ENCODE data around the gene AGAP2.

- TF ChIP-seq USF2 (CRISPR knock-in tag; IDR thresholded peaks at IDR 0.05) (no peak), RELA (CRISPR knock-in tag; IDR thresholded peaks at IDR 0.05; ENCODE audit: borderline replicate concordance) (no peak), CBFB (CRISPR knock-in tag; IDR thresholded peaks at IDR 0.05; ENCODE audit: low read depth) (no peak), MAX (CRISPR knock-in tag; IDR thresholded peaks at IDR 0.05) (no peak), CTCF (IDR thresholded peaks at IDR 0.05) (no peak), ZNF232 (CRISPR knock-in tag; IDR thresholded peaks at IDR 0.05) (no peak), SP1 (CRISPR knock-in tag; conservative IDR thresholded peaks at IDR 0.05) (no peak), ZBTB43 (CRISPR knock-in tag; IDR thresholded peaks at IDR 0.05) (no peak), NR2C2 (CRISPR knock-in tag; IDR thresholded peaks at IDR 0.05) (no peak), ZMAT4 (CRISPR knock-in tag; IDR thresholded peaks at IDR 0.05) (no peak)
Observed at GRCh38 chr12:57767876-57768275, 29.3 kb upstream of the AGAP2 start.
